HEK293 (cell line): ENCODE results near the gene SLK.
A peak's percentile ranks its signal among the peaks of the same experiment; 100 is the strongest.

Experiments used
- CTCF ChIA-PET: fragments of 350-600 bp; formaldehyde crosslinking; extraction: SDS; loops from one replicate; lab custom pipeline; 2021; ENCODE audit warnings: antibody characterized with exemption; lab: Yijun Ruan, JAX
- POLR2A ChIA-PET: fragments of 300-600 bp; formaldehyde crosslinking; extraction: SDS; loops from one replicate; lab custom pipeline; 2020; ENCODE audit warnings: antibody characterized with exemption, inconsistent platforms; lab: Yijun Ruan, JAX
- H3K27ac ChIP-seq: fragments of 200-500 bp; sonication (Bioruptor generic); 2 replicates; pipeline ENCODE4 v1.5.1; 2014; ENCODE audit warnings: low read depth, low read length, control low read depth, inconsistent platforms; ENCODE audit errors: extremely low read depth
- H3K36me3 ChIP-seq, 2 experiments: fragments of 200-500 bp in 1 of 2; sonication (Bioruptor generic) in 1 of 2; 1 replicate in 1 of 2; 2 replicates in 1 of 2; pipeline ENCODE4 v1.5.1; 2014 to 2017; ENCODE audit warnings: inconsistent platforms in 2 of 2, low read length in 2 of 2; ENCODE audit not compliant: control insufficient read depth in 2 of 2, insufficient read depth in 1 of 2
- H3K4me1 ChIP-seq: fragments of 200-500 bp; sonication (Bioruptor generic); 2 replicates; pipeline ENCODE4 v1.5.1; 2014; ENCODE audit warnings: mild to moderate bottlenecking, low read length, inconsistent platforms; ENCODE audit not compliant: control insufficient read depth, insufficient read depth
- H3K4me3 ChIP-seq: 2 replicates; pipeline ENCODE4 v1.5.1; 2011; ENCODE audit warnings: low read depth, mild to moderate bottlenecking, control low read depth, low read length, moderate library complexity
- H3K9me3 ChIP-seq: fragments of 200-500 bp; sonication (Bioruptor generic); 2 replicates; pipeline ENCODE4 v1.5.1; 2014; ENCODE audit warnings: low read depth, low read length, inconsistent platforms; ENCODE audit not compliant: control insufficient read depth, insufficient read depth
- IKZF3 ChIP-seq: fragments of 450-650 bp; IDR thresholded peaks from 2 replicates; pipeline ENCODE4 v1.5.0; 2018; ENCODE audit warnings: missing biosample characterization, mild to moderate bottlenecking, missing genetic modification characterization, moderate library complexity
- KLF9 ChIP-seq: fragments of 450-650 bp; formaldehyde crosslinking; IDR thresholded peaks from 2 replicates; pipeline ENCODE4 v1.5.1; 2016; ENCODE audit warnings: missing biosample characterization, missing genetic modification characterization, low read depth
- MYNN ChIP-seq: fragments of 450-650 bp; formaldehyde crosslinking; IDR thresholded peaks from 2 replicates; pipeline ENCODE4 v1.5.1; 2016; ENCODE audit warnings: missing biosample characterization, missing genetic modification characterization, borderline replicate concordance
- SALL2 ChIP-seq: fragments of 450-650 bp; formaldehyde crosslinking; IDR thresholded peaks from 2 replicates; pipeline ENCODE4 v1.5.0; 2017; ENCODE audit warnings: missing biosample characterization, mild to moderate bottlenecking, missing genetic modification characterization, borderline replicate concordance
- SP7 ChIP-seq: fragments of 450-650 bp; formaldehyde crosslinking; IDR thresholded peaks from 2 replicates; pipeline ENCODE4 v1.5.1; 2016; ENCODE audit warnings: missing biosample characterization, missing genetic modification characterization
- ZBTB7A ChIP-seq: fragments of 450-650 bp; formaldehyde crosslinking; IDR thresholded peaks from 2 replicates; pipeline ENCODE4 v1.5.1; 2016; ENCODE audit warnings: low read depth, missing biosample characterization, missing genetic modification characterization
- ZEB2 ChIP-seq: fragments of 450-650 bp; formaldehyde crosslinking; IDR thresholded peaks from 2 replicates; pipeline ENCODE4 v1.5.1; 2016; ENCODE audit warnings: missing biosample characterization, missing genetic modification characterization
- ZNF112 ChIP-seq: fragments of 450-650 bp; formaldehyde crosslinking; IDR thresholded peaks from 2 replicates; pipeline ENCODE4 v1.5.0; 2017; ENCODE audit warnings: missing biosample characterization, missing genetic modification characterization
- ZNF16 ChIP-seq: fragments of 450-650 bp; formaldehyde crosslinking; IDR thresholded peaks from 2 replicates; pipeline ENCODE4 v1.5.1; 2016; ENCODE audit warnings: low read depth, missing biosample characterization, missing genetic modification characterization
- ZNF221 ChIP-seq: fragments of 450-650 bp; formaldehyde crosslinking; IDR thresholded peaks from 2 replicates; pipeline ENCODE4 v1.5.1; 2017; ENCODE audit warnings: missing biosample characterization, missing genetic modification characterization, borderline replicate concordance
- ZNF23 ChIP-seq: fragments of 450-650 bp; formaldehyde crosslinking; IDR thresholded peaks from 2 replicates; pipeline ENCODE4 v1.5.1; 2016; ENCODE audit warnings: missing biosample characterization, missing genetic modification characterization, borderline replicate concordance
- ZNF354C ChIP-seq: fragments of 450-650 bp; formaldehyde crosslinking; IDR thresholded peaks from 2 replicates; pipeline ENCODE4 v1.5.1; 2016; ENCODE audit warnings: missing biosample characterization, missing genetic modification characterization, low read depth, borderline replicate concordance
- ZNF514 ChIP-seq: fragments of 450-650 bp; formaldehyde crosslinking; IDR thresholded peaks from 2 replicates; pipeline ENCODE4 v1.5.1; 2016; ENCODE audit warnings: missing biosample characterization, missing genetic modification characterization
- ZNF561 ChIP-seq: fragments of 450-650 bp; IDR thresholded peaks from 2 replicates; pipeline ENCODE4 v1.5.1; 2018; ENCODE audit warnings: missing biosample characterization, missing genetic modification characterization, borderline replicate concordance
- ZNF664 ChIP-seq: fragments of 450-650 bp; formaldehyde crosslinking; IDR thresholded peaks from 2 replicates; pipeline ENCODE4 v1.5.1; 2016; ENCODE audit warnings: missing biosample characterization, missing genetic modification characterization
- ZNF677 ChIP-seq: fragments of 450-650 bp; IDR thresholded peaks from 2 replicates; pipeline ENCODE4 v1.5.0; 2018; ENCODE audit warnings: missing biosample characterization, mild to moderate bottlenecking, missing genetic modification characterization, moderate library complexity
- ZNF707 ChIP-seq: fragments of 450-650 bp; formaldehyde crosslinking; IDR thresholded peaks from 2 replicates; pipeline ENCODE4 v1.5.1; 2016; ENCODE audit warnings: missing biosample characterization, missing genetic modification characterization
- TF ChIP-seq, protein P1 (sequence below): fragments of 450-650 bp; formaldehyde crosslinking; IDR thresholded peaks from 2 replicates; pipeline ENCODE4 v1.5.1; 2016; ENCODE audit warnings: missing biosample characterization, missing genetic modification characterization, borderline replicate concordance
- TF ChIP-seq, protein P2 (sequence below): fragments of 450-650 bp; formaldehyde crosslinking; IDR thresholded peaks from 2 replicates; pipeline ENCODE4 v1.5.1; 2016; ENCODE audit warnings: missing biosample characterization, missing genetic modification characterization
- TF ChIP-seq, protein P3 (sequence below): fragments of 450-650 bp; formaldehyde crosslinking; IDR thresholded peaks from 2 replicates; pipeline ENCODE4 v1.5.1; 2016; ENCODE audit warnings: missing biosample characterization, missing genetic modification characterization
- TF ChIP-seq, protein P4 (sequence below): fragments of 450-650 bp; formaldehyde crosslinking; conservative IDR thresholded peaks from 2 replicates; pipeline ENCODE4 v1.5.1; 2016; ENCODE audit warnings: low read depth, missing biosample characterization, missing genetic modification characterization
- TF ChIP-seq, protein P5 (sequence below): fragments of 450-650 bp; formaldehyde crosslinking; IDR thresholded peaks from 2 replicates; pipeline ENCODE4 v1.5.1; 2017; ENCODE audit warnings: missing biosample characterization, missing genetic modification characterization
- TF ChIP-seq, protein P6 (sequence below): fragments of 450-650 bp; formaldehyde crosslinking; optimal IDR thresholded peaks from 2 replicates; pipeline ENCODE3; 2016; ENCODE audit warnings: missing biosample characterization, mild to moderate bottlenecking, missing genetic modification characterization

Gene SLK

DNA sequence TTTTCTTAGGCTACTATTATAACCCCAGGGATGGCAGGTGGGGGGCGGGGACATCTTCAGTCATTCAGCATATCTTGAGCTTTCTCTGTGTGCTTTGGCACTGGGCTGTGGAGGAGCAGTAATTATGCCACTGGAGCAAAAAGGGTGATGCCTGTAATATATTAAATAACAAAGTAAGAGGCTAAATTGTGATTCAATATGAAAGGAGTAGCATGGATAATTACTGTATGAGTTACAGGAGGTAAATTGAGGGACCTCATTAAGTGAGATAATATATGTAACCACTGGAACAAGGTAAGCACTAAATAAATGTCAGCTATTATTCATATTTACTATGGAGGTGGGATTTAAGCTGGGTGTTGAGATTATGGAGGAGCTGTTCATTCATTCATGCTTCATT, 45.7 kb upstream of the SLK start:
- H3K4me1 ChIP-seq: peaks cover 8% of the 10 kb centered on the region
- H3K27ac ChIP-seq: no peak overlapping the region
- TF ChIP-seq SP7 (tag by site-specific recombination): peak; percentile 83
- TF ChIP-seq, protein P1, sequence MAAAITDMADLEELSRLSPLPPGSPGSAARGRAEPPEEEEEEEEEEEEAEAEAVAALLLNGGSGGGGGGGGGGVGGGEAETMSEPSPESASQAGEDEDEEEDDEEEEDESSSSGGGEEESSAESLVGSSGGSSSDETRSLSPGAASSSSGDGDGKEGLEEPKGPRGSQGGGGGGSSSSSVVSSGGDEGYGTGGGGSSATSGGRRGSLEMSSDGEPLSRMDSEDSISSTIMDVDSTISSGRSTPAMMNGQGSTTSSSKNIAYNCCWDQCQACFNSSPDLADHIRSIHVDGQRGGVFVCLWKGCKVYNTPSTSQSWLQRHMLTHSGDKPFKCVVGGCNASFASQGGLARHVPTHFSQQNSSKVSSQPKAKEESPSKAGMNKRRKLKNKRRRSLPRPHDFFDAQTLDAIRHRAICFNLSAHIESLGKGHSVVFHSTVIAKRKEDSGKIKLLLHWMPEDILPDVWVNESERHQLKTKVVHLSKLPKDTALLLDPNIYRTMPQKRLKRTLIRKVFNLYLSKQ (tag by site-specific recombination): no peak
- peak; percentile 77 for TF ChIP-seq ZNF664
- no peak for TF ChIP-seq KLF9 (tag by site-specific recombination)
- CTCF ChIA-PET: interaction anchor here (0.5 kb wide), 2 partner anchors 45 to 97 kb away, joined by 3 read pairs; partner anchors contain the start of gene SLK
- no peak overlapping the region for H3K4me3 ChIP-seq
- H3K36me3 ChIP-seq: no peaks in the 10 kb centered on the region
- H3K9me3 ChIP-seq: no peaks in the 10 kb centered on the region
- POLR2A ChIA-PET: interaction anchor here (0.9 kb wide), 1 partner anchor 13 kb away, joined by 4 read pairs; no protein-coding TSS in a partner anchor

DNA sequence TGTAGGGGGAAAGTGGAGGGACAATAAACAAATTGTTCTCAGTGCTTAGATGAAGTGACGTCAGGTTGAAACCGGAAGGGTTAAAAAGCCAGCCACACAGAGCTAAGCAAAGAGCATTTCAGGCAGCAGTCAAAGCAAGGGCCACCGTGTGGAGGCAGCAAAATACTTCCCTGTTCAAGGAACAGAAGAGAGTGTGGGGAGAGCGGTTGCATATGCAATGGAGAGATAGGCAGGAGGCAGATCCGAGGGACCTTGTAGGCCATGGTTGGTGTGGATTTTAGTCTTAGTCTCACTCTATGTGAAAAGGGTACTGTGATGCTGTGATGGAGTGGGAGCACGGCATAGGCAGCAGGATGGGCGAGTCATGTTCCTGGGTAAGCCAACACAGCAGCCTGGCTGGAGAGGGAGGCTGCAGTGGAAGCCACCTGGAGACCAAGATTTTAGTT, 45.2 kb upstream of the SLK start:
- Histone ChIP-seq H3K9me3 (no peaks in the 10 kb centered on the region), H3K27ac (no peak overlapping the region), H3K36me3 (no peaks in the 10 kb centered on the region), H3K4me3 (no peak overlapping the region), H3K4me1 (peaks cover 8% of the 10 kb centered on the region)
- POLR2A ChIA-PET: interaction anchor here (0.9 kb wide), 1 partner anchor 13 kb away, joined by 4 read pairs; no protein-coding TSS in a partner anchor
- CTCF ChIA-PET: interaction anchor here (0.5 to 0.8 kb wide), 3 partner anchors 45 to 97 kb away, joined by 3 read pairs; partner anchors contain the start of gene SLK
- TF ChIP-seq, protein P2, sequence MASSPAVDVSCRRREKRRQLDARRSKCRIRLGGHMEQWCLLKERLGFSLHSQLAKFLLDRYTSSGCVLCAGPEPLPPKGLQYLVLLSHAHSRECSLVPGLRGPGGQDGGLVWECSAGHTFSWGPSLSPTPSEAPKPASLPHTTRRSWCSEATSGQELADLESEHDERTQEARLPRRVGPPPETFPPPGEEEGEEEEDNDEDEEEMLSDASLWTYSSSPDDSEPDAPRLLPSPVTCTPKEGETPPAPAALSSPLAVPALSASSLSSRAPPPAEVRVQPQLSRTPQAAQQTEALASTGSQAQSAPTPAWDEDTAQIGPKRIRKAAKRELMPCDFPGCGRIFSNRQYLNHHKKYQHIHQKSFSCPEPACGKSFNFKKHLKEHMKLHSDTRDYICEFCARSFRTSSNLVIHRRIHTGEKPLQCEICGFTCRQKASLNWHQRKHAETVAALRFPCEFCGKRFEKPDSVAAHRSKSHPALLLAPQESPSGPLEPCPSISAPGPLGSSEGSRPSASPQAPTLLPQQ (tag by site-specific recombination): peak; percentile 27; the same call in 1 of the 2 replicates
- TF ChIP-seq, protein P3, sequence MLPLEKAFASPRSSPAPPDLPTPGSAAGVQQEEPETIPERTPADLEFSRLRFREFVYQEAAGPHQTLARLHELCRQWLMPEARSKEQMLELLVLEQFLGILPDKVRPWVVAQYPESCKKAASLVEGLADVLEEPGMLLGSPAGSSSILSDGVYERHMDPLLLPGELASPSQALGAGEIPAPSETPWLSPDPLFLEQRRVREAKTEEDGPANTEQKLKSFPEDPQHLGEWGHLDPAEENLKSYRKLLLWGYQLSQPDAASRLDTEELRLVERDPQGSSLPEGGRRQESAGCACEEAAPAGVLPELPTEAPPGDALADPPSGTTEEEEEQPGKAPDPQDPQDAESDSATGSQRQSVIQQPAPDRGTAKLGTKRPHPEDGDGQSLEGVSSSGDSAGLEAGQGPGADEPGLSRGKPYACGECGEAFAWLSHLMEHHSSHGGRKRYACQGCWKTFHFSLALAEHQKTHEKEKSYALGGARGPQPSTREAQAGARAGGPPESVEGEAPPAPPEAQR (tag by site-specific recombination): no peak
- TF ChIP-seq ZEB2 (tag by site-specific recombination) (no peak), ZNF221 (tag by site-specific recombination) (no peak), IKZF3 (tag by site-specific recombination) (no peak), ZNF561 (tag by site-specific recombination) (no peak), ZNF707 (tag by site-specific recombination) (no peak), MYNN (tag by site-specific recombination) (no peak), ZBTB7A (tag by site-specific recombination) (no peak), ZNF677 (tag by site-specific recombination) (no peak), SALL2 (tag by site-specific recombination) (no peak), ZNF16 (tag by site-specific recombination) (no peak), ZNF514 (tag by site-specific recombination) (no peak), ZNF23 (tag by site-specific recombination) (no peak), ZNF112 (tag by site-specific recombination) (no peak), ZNF354C (tag by site-specific recombination) (no peak)
- TF ChIP-seq, protein P4, sequence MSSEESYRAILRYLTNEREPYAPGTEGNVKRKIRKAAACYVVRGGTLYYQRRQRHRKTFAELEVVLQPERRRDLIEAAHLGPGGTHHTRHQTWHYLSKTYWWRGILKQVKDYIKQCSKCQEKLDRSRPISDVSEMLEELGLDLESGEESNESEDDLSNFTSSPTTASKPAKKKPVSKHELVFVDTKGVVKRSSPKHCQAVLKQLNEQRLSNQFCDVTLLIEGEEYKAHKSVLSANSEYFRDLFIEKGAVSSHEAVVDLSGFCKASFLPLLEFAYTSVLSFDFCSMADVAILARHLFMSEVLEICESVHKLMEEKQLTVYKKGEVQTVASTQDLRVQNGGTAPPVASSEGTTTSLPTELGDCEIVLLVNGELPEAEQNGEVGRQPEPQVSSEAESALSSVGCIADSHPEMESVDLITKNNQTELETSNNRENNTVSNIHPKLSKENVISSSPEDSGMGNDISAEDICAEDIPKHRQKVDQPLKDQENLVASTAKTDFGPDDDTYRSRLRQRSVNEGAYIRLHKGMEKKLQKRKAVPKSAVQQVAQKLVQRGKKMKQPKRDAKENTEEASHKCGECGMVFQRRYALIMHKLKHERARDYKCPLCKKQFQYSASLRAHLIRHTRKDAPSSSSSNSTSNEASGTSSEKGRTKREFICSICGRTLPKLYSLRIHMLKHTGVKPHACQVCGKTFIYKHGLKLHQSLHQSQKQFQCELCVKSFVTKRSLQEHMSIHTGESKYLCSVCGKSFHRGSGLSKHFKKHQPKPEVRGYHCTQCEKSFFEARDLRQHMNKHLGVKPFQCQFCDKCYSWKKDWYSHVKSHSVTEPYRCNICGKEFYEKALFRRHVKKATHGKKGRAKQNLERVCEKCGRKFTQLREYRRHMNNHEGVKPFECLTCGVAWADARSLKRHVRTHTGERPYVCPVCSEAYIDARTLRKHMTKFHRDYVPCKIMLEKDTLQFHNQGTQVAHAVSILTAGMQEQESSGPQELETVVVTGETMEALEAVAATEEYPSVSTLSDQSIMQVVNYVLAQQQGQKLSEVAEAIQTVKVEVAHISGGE (tag by site-specific recombination): no peak
- TF ChIP-seq, protein P5, sequence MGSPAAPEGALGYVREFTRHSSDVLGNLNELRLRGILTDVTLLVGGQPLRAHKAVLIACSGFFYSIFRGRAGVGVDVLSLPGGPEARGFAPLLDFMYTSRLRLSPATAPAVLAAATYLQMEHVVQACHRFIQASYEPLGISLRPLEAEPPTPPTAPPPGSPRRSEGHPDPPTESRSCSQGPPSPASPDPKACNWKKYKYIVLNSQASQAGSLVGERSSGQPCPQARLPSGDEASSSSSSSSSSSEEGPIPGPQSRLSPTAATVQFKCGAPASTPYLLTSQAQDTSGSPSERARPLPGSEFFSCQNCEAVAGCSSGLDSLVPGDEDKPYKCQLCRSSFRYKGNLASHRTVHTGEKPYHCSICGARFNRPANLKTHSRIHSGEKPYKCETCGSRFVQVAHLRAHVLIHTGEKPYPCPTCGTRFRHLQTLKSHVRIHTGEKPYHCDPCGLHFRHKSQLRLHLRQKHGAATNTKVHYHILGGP (tag by site-specific recombination): no peak
- TF ChIP-seq, protein P6, sequence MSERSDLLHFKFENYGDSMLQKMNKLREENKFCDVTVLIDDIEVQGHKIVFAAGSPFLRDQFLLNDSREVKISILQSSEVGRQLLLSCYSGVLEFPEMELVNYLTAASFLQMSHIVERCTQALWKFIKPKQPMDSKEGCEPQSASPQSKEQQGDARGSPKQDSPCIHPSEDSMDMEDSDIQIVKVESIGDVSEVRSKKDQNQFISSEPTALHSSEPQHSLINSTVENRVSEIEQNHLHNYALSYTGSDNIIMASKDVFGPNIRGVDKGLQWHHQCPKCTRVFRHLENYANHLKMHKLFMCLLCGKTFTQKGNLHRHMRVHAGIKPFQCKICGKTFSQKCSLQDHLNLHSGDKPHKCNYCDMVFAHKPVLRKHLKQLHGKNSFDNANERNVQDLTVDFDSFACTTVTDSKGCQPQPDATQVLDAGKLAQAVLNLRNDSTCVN (tag by site-specific recombination): no peak
